GM12878 (cell line): Measurements from ENCODE around the gene PPP1R37.

Experiments
- BCL11A ChIP-seq: IDR thresholded peaks from 2 replicates; pipeline ENCODE4 v1.6.1; 2011; ENCODE audit warnings: low read depth, low read length
- SUZ12 ChIP-seq: fragments of 200-600 bp; sonication (generic); IDR thresholded peaks from one replicate; pipeline ENCODE4 v1.6.1; 2018; ENCODE audit warnings: antibody characterized with exemption, mild to moderate bottlenecking; ENCODE audit not compliant: unreplicated experiment

DNA sequence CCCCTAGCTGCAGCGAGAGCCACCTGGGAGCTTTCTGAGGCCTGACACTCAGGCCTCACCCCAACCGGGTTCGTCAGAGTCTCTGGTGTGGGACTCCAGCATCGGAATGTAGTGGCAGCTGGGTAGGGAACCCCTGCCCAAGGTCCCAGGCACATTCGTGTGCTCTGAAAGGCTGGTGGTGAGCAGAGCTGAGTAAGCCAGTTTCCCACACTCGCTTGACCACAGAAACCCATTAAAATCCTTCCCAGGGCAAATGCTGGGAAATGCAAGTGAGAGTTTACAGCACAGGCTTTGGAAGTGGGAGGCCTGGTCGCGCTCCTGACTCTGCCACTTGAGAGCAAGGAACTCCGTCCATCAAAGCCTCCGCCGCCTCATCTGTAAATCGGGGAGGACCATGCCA, 80.8 kb downstream of the PPP1R37 start:
- TF ChIP-seq BCL11A: no peak
- no peak for TF ChIP-seq SUZ12
